Smooth muscle cell (in vitro differentiated cells): ENCODE results near the gene MAPK12. TPM values are rescaled to one million over a fixed set of nuclear protein-coding genes. Genes with fewer than 3 reads are reported as not detected.

Experiments used
- DNase-seq: peaks from one replicate; lab custom pipeline; 2025; ENCODE audit not compliant: unreplicated experiment; lab: John Stamatoyannopoulos, UW
- H2AFZ ChIP-seq: fragments of 200-600 bp; sonication (generic); 2 replicates; pipeline ENCODE4 v1.6.0; 2016; ENCODE audit warnings: antibody characterized with exemption, low read depth, mild to moderate bottlenecking
- H3F3A ChIP-seq: fragments of 200-600 bp; sonication (generic); 2 replicates; pipeline ENCODE4 v1.6.0; 2017; ENCODE audit warnings: antibody characterized with exemption, low read depth
- H3K27ac ChIP-seq: fragments of 200-600 bp; sonication (generic); 2 replicates; pipeline ENCODE4 v1.5.1; 2016; ENCODE audit warnings: low read depth, mild to moderate bottlenecking
- H3K27me3 ChIP-seq: fragments of 200-600 bp; sonication (generic); 2 replicates; pipeline ENCODE4 v1.6.1; 2016; ENCODE audit warnings: low read depth, mild to moderate bottlenecking
- H3K36me3 ChIP-seq: fragments of 200-600 bp; sonication (generic); 2 replicates; pipeline ENCODE4 v1.5.1; 2016; ENCODE audit warnings: low read depth
- H3K4me1 ChIP-seq: fragments of 200-600 bp; sonication (generic); 2 replicates; pipeline ENCODE4 v1.5.1; 2016; ENCODE audit warnings: low read depth
- H3K4me2 ChIP-seq: fragments of 200-600 bp; sonication (generic); 2 replicates; pipeline ENCODE4 v1.6.0; 2016; ENCODE audit warnings: mild to moderate bottlenecking
- H3K4me3 ChIP-seq: fragments of 200-600 bp; sonication (generic); 2 replicates; pipeline ENCODE4 v1.5.1; 2016; ENCODE audit warnings: mild to moderate bottlenecking
- H3K79me2 ChIP-seq: fragments of 200-600 bp; sonication (generic); 2 replicates; pipeline ENCODE4 v1.6.0; 2016; ENCODE audit warnings: low read depth, mild to moderate bottlenecking
- H3K9ac ChIP-seq: fragments of 200-600 bp; sonication (generic); 2 replicates; pipeline ENCODE4 v1.6.0; 2016; ENCODE audit warnings: low read depth
- H3K9me3 ChIP-seq: fragments of 200-600 bp; sonication (generic); replicated peaks from 2 replicates; pipeline ENCODE4 v1.5.1; 2016; ENCODE audit warnings: low read depth
- H4K20me1 ChIP-seq: fragments of 200-600 bp; sonication (generic); 2 replicates; pipeline ENCODE4 v1.6.0; 2016; ENCODE audit warnings: low read depth
- CTCF ChIP-seq: fragments of 200-600 bp; sonication (generic); IDR thresholded peaks from 2 replicates; pipeline ENCODE4 v1.5.1; 2017; ENCODE audit warnings: borderline replicate concordance, mild to moderate bottlenecking, antibody characterized with exemption; ENCODE audit not compliant: insufficient read depth, poor library complexity, severe bottlenecking
- WGBS: methylation state at CpG from one replicate; pipeline ENCODE4 v1.1.7; 2016; ENCODE audit warnings: low lambda C conversion rate; 5-methylcytosine and 5-hydroxymethylcytosine counted together
- polyA plus RNA-seq: library from polyadenylated mRNA; unstranded; fragments of >200 nt; fragmentation: Nextera tagmentation; extraction: Ambion mirVana; gene quantifications from 2 replicates; pipeline ENCODE4 v1.2.1, GENCODE V29; 2016
- total RNA-seq: library from RNA; depleted of rRNA; stranded (reverse); fragments of >200 nt; gene quantifications from 2 replicates; pipeline ENCODE4 v1.2.3, GENCODE V29; 2014

The MAPK12 gene
- 9.5 and 14.9 TPM in 2 replicates for total RNA-seq
- polyA plus RNA-seq: 26.2 and 27.8 TPM in 2 replicates

GRCh38 chr22:50261615-50262459 lies at the start of gene MAPK12:
Gene MAPK12, minus strand, starts transcription at chr22:50261683. Its CDS starts 174 bp downstream, at chr22:50261509.
- H3K27ac ChIP-seq: no peak within 1 kb of the TSS
- peak within 1 kb of the TSS; percentile 95 for H3K4me2 ChIP-seq

GRCh38 chr22:50310949-50311444 lies 49.5 kb upstream of the MAPK12 start:
- Histone ChIP-seq H3K4me2 (no peak overlapping the region), H2AFZ (no peak overlapping the region), H3K27me3 (no peaks in the 10 kb centered on the region), H3K9ac (no peak overlapping the region), H3K27ac (no peak overlapping the region), H3K36me3 (no peaks in the 10 kb centered on the region), H3K4me3 (no peak overlapping the region), H3F3A (peaks cover 13% of the 10 kb centered on the region), H3K9me3 (no peaks in the 10 kb centered on the region), H3K4me1 (no peaks in the 10 kb centered on the region), H4K20me1 (no peaks in the 10 kb centered on the region), H3K79me2 (peaks cover 11% of the 10 kb centered on the region)
- no peak for DNase-seq
- no peak for TF ChIP-seq CTCF
- 91% methylated on average over 16 of the region's 16 CpGs for WGBS

More at GRCh38 chr22:50261615-50262459, at the start of gene MAPK12:
- Histone ChIP-seq H3F3A (no peaks in the 10 kb centered on the region), H3K4me3 (peak within 1 kb of the TSS; percentile 65), H3K27me3 (peaks cover 9% of the 10 kb centered on the region), H4K20me1 (no peaks in the 10 kb centered on the region), H3K4me1 (peaks cover 8% of the 10 kb centered on the region), H3K9me3 (no peaks in the 10 kb centered on the region), H3K9ac (no peak within 1 kb of the TSS), H2AFZ (no peak within 1 kb of the TSS), H3K36me3 (no peaks in the 10 kb centered on the region), H3K79me2 (peaks cover 4% of the 10 kb centered on the region)
- no peak for DNase-seq
- 39% methylated on average over 8 of the region's 61 CpGs for WGBS
- TF ChIP-seq CTCF: no peak

GRCh38 chr22:50310031-50310722 lies 48.7 kb upstream of the MAPK12 start:
- no peak for DNase-seq
- Histone ChIP-seq H3K4me3 (no peak overlapping the region), H3K9ac (no peak overlapping the region), H3K9me3 (no peaks in the 10 kb centered on the region), H2AFZ (no peak overlapping the region), H3K27me3 (no peaks in the 10 kb centered on the region), H3K79me2 (peaks cover 17% of the 10 kb centered on the region), H3K4me1 (peaks cover 5% of the 10 kb centered on the region), H3K27ac (no peak overlapping the region), H3K4me2 (no peak overlapping the region), H3F3A (peaks cover 18% of the 10 kb centered on the region), H4K20me1 (peaks cover 2% of the 10 kb centered on the region), H3K36me3 (no peaks in the 10 kb centered on the region)
- TF ChIP-seq CTCF: no peak
- 90% methylated on average over 21 of the region's 21 CpGs for WGBS
